GM04503 (cell line): ENCODE measurements around the gene ARHGAP6.
"Not testable (repeated sequence)": the region's sequence is repeated elsewhere in the genome, so short reads cannot be mapped to it uniquely, and the experiment has no call there.

Experiments used
- DNase-seq: peaks from one replicate; pipeline ENCODE4 v3.0.0-alpha.2; 2012; ENCODE audit warnings: low read depth

The ARHGAP6 gene

GRCh38 chrX:11641349-11642065 is 24.2 kb downstream of the ARHGAP6 start:
- no peak for DNase-seq

- no peak for DNase-seq
Observed at GRCh38 chrX:11640089-11640488, 25.6 kb downstream of the ARHGAP6 start.

GRCh38 chrX:11632732-11633131 is 33.0 kb downstream of the ARHGAP6 start:
- no peak for DNase-seq

- peak; percentile 28 for DNase-seq
Observed at GRCh38 chrX:11629593-11630211, 36.0 kb downstream of the ARHGAP6 start.

GRCh38 chrX:11628399-11628798 is 37.3 kb downstream of the ARHGAP6 start:
- DNase-seq, result no peak

GRCh38 chrX:11626351-11626750 is 39.4 kb downstream of the ARHGAP6 start:
- DNase-seq, result no peak

GRCh38 chrX:11619441-11619840 is 46.3 kb downstream of the ARHGAP6 start:
- peak; percentile 4 for DNase-seq

- not testable (repeated sequence) for DNase-seq
Observed at GRCh38 chrX:11614253-11614652, 51.5 kb downstream of the ARHGAP6 start.

- no peak for DNase-seq
Observed at GRCh38 chrX:11611965-11612364, 53.8 kb downstream of the ARHGAP6 start.

GRCh38 chrX:11611161-11611560 is 54.6 kb downstream of the ARHGAP6 start:
- DNase-seq, result no peak

- DNase-seq, result no peak
Observed at GRCh38 chrX:11609109-11609508, 56.6 kb downstream of the ARHGAP6 start.

GRCh38 chrX:11606408-11606807 is 59.3 kb downstream of the ARHGAP6 start:
- DNase-seq, result no peak

- no peak for DNase-seq
Observed at GRCh38 chrX:11600578-11600977, 65.1 kb downstream of the ARHGAP6 start.

- no peak for DNase-seq
Observed at GRCh38 chrX:11597479-11597878, 68.2 kb downstream of the ARHGAP6 start.

- no peak for DNase-seq
Observed at GRCh38 chrX:11591723-11592346, 73.9 kb downstream of the ARHGAP6 start.

GRCh38 chrX:11589641-11590040 is 76.1 kb downstream of the ARHGAP6 start:
- DNase-seq, result no peak

- DNase-seq, result no peak
Observed at GRCh38 chrX:11588097-11588496, 77.6 kb downstream of the ARHGAP6 start.

- no peak for DNase-seq
Observed at GRCh38 chrX:11585174-11585573, 80.5 kb downstream of the ARHGAP6 start.

GRCh38 chrX:11580789-11581188 is 84.9 kb downstream of the ARHGAP6 start:
- DNase-seq, result no peak

- no peak for DNase-seq
Observed at GRCh38 chrX:11579636-11580600, 85.8 kb downstream of the ARHGAP6 start.

- not testable (repeated sequence) for DNase-seq
Observed at GRCh38 chrX:11578301-11578700, 87.4 kb downstream of the ARHGAP6 start.

- DNase-seq, result no peak
Observed at GRCh38 chrX:11577603-11578002, 88.1 kb downstream of the ARHGAP6 start.
